ENCODE results near the gene CTNND2. TPM values are rescaled to one million over a fixed set of nuclear protein-coding genes. Genes with fewer than 3 reads are reported as not detected.

Gene CTNND2
- total RNA-seq, 1 donor from 2014 or later: 143 TPM

GRCh38 chr5:10973316-10973715 is 930.9 kb downstream of the CTNND2 start:
- H3K9me3 Mint-ChIP-seq (ENCODE audit: low read depth): no peaks in the 10 kb centered on the region
- TF ChIP-seq, protein P1, sequence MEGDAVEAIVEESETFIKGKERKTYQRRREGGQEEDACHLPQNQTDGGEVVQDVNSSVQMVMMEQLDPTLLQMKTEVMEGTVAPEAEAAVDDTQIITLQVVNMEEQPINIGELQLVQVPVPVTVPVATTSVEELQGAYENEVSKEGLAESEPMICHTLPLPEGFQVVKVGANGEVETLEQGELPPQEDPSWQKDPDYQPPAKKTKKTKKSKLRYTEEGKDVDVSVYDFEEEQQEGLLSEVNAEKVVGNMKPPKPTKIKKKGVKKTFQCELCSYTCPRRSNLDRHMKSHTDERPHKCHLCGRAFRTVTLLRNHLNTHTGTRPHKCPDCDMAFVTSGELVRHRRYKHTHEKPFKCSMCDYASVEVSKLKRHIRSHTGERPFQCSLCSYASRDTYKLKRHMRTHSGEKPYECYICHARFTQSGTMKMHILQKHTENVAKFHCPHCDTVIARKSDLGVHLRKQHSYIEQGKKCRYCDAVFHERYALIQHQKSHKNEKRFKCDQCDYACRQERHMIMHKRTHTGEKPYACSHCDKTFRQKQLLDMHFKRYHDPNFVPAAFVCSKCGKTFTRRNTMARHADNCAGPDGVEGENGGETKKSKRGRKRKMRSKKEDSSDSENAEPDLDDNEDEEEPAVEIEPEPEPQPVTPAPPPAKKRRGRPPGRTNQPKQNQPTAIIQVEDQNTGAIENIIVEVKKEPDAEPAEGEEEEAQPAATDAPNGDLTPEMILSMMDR (IDR thresholded peaks at IDR 0.05; ENCODE audit: unreplicated experiment): no peak
- DNase-seq (ENCODE audit: low spot score, unreplicated experiment): no peak
- no peak overlapping the region for H3K4me3 Mint-ChIP-seq (ENCODE audit: low read depth)
- no peaks in the 10 kb centered on the region for H3K27me3 Mint-ChIP-seq
- H3K36me3 Mint-ChIP-seq (ENCODE audit: insufficient read depth): peaks cover 36% of the 10 kb centered on the region
- no peaks in the 10 kb centered on the region for H3K4me1 Mint-ChIP-seq (ENCODE audit: low read depth)
- H3K27ac Mint-ChIP-seq: no peak overlapping the region

DNA sequence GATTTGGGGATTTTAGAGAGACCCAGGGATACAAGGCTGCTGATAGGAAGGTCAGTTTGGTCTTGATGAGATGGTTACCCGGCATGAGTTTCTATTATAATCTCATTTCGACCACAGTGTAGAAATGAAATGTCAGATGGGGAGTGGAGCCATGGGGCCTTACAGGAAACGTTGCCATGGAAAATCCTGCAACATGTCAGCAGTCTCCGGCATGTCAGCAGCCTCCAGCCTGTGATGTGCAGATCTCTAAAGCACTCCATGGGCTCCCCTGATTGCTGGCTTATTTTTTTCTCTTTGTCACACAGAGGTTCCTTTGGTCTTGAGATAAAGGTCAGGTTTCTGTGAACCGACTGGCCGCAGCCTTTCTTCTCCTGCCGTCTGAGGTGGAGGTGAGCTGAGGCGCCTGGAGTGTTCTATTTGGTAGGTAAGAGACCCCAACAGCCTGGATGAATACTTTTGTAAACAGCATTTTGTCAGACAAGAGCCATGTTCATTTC is 934.5 kb downstream of the CTNND2 start:
- peaks cover 15% of the 10 kb centered on the region for H3K27me3 Mint-ChIP-seq
- H3K4me1 Mint-ChIP-seq (ENCODE audit: low read depth): no peaks in the 10 kb centered on the region
- DNase-seq (ENCODE audit: low spot score, unreplicated experiment): no peak
- H3K9me3 Mint-ChIP-seq (ENCODE audit: low read depth): no peaks in the 10 kb centered on the region
- no peak overlapping the region for H3K27ac Mint-ChIP-seq
- no peak overlapping the region for H3K4me3 Mint-ChIP-seq (ENCODE audit: low read depth)
- TF ChIP-seq, protein P1 (IDR thresholded peaks at IDR 0.05; ENCODE audit: unreplicated experiment): no peak
- H3K36me3 Mint-ChIP-seq (ENCODE audit: insufficient read depth): peaks cover 25% of the 10 kb centered on the region

- DNase-seq (ENCODE audit: low spot score, unreplicated experiment): no peak
- H3K4me1 Mint-ChIP-seq (ENCODE audit: low read depth): no peaks in the 10 kb centered on the region
- TF ChIP-seq, protein P1 (IDR thresholded peaks at IDR 0.05; ENCODE audit: unreplicated experiment): no peak
- H3K27ac Mint-ChIP-seq: no peak overlapping the region
- H3K27me3 Mint-ChIP-seq: peaks cover 18% of the 10 kb centered on the region
- no peak overlapping the region for H3K4me3 Mint-ChIP-seq (ENCODE audit: low read depth)
- peaks cover 2% of the 10 kb centered on the region for H3K9me3 Mint-ChIP-seq (ENCODE audit: low read depth)
- H3K36me3 Mint-ChIP-seq (ENCODE audit: insufficient read depth): peaks cover 3% of the 10 kb centered on the region
These were observed 939.4 kb downstream of the CTNND2 start for GRCh38 chr5:10964806-10965205.

- Mint-ChIP-seq H3K27me3 (peaks cover 3% of the 10 kb centered on the region), H3K4me1 (ENCODE audit: low read depth) (no peaks in the 10 kb centered on the region)
These were observed 945.5 kb downstream of the CTNND2 start for GRCh38 chr5:10958728-10959127.

DNA sequence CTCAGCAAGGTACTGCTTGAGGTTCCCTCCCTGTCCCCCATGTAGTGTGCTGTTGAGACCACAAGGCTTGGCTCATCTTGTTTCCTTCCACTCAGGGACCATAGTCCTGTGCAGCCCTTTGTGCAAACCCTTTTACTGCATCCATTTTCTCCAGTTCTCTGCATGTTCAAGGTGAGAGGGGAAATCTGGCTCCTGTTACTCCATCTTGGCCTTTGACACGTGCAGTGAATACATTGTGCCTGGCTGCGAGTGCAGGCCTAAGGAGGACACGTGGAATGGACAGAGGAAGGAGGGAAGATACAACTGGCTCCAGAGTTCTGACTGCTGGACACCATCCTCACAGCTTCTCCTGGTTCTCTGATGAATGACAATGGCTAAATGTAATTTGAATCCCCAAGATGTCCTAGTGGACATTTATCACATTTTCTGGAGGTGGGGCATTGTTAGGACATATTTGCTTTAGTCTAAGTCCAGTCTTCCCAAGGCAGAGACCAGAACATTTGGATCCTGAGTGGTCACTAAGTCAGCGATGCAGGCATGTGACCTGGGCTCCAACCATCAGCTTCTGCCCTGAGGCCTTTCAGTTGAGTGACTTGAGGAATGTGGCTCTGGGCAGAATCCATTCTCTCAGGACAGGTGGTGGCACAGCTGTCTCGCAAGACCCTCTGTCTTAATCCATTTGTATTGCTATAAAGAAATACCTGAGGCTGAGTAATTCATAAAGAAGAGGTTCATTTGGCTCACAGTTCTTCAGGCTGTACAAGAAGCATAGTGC is 954.2 kb downstream of the CTNND2 start:
- Mint-ChIP-seq H3K27me3 (peaks cover 20% of the 10 kb centered on the region), H3K4me3 (ENCODE audit: low read depth) (no peak overlapping the region), H3K27ac (no peak overlapping the region), H3K9me3 (ENCODE audit: low read depth) (peaks cover 2% of the 10 kb centered on the region), H3K36me3 (ENCODE audit: insufficient read depth) (no peaks in the 10 kb centered on the region), H3K4me1 (ENCODE audit: low read depth) (peaks cover 8% of the 10 kb centered on the region)
- no peak for DNase-seq (ENCODE audit: low spot score, unreplicated experiment)
- TF ChIP-seq, protein P1 (IDR thresholded peaks at IDR 0.05; ENCODE audit: unreplicated experiment): no peak

More at GRCh38 chr5:10958728-10959127, 945.5 kb downstream of the CTNND2 start:
- DNase-seq (ENCODE audit: low spot score, unreplicated experiment): no peak
- H3K9me3 Mint-ChIP-seq (ENCODE audit: low read depth): peaks cover 12% of the 10 kb centered on the region
- H3K4me3 Mint-ChIP-seq (ENCODE audit: low read depth): no peak overlapping the region
- TF ChIP-seq, protein P1 (IDR thresholded peaks at IDR 0.05; ENCODE audit: unreplicated experiment): no peak
- no peak overlapping the region for H3K27ac Mint-ChIP-seq
- peaks cover 1% of the 10 kb centered on the region for H3K36me3 Mint-ChIP-seq (ENCODE audit: insufficient read depth)

Data from progenitor cell of endocrine pancreas (in vitro differentiated cells).